ENCODE data around the gene HMGB1.
"Not testable (repeated sequence)": the region's sequence is repeated elsewhere in the genome, so short reads cannot be mapped to it uniquely, and the experiment has no call there.

The HMGB1 gene

GRCh38 chr13:30466358-30466714 is 600 bp upstream of the HMGB1 start:
- DNase-seq (ENCODE audit: low read depth): no peak

GRCh38 chr13:30465343-30465592 is 468 bp downstream of the HMGB1 start:
- DNase-seq (ENCODE audit: low read depth): no peak

GRCh38 chr13:30464496-30465342 is 1.0 kb downstream of the HMGB1 start:
- no peak for DNase-seq (ENCODE audit: low read depth)

- no peak for DNase-seq (ENCODE audit: low read depth)
Measured at GRCh38 chr13:30463787-30464495, 1.8 kb downstream of the HMGB1 start.

- not testable (repeated sequence) for DNase-seq (ENCODE audit: low read depth)
Measured at GRCh38 chr13:30461279-30462066, 4.3 kb downstream of the HMGB1 start.

- DNase-seq (ENCODE audit: low read depth): no peak
Measured at GRCh38 chr13:30457306-30457891, 8.3 kb downstream of the HMGB1 start.

GRCh38 chr13:30456290-30456689 is 9.4 kb downstream of the HMGB1 start:
- no peak for DNase-seq (ENCODE audit: low read depth)

- no peak for DNase-seq (ENCODE audit: low read depth)
Measured at GRCh38 chr13:30454991-30455390, 10.7 kb downstream of the HMGB1 start.

- no peak for DNase-seq (ENCODE audit: low read depth)
Measured at GRCh38 chr13:30453727-30454126, 12.0 kb downstream of the HMGB1 start.

GRCh38 chr13:30451476-30451875 is 14.3 kb downstream of the HMGB1 start:
- DNase-seq (ENCODE audit: low read depth): not testable (repeated sequence)

GRCh38 chr13:30450066-30450465 is 15.7 kb downstream of the HMGB1 start:
- DNase-seq (ENCODE audit: low read depth): no peak

- DNase-seq (ENCODE audit: low read depth): no peak
Measured at GRCh38 chr13:30448441-30448840, 17.3 kb downstream of the HMGB1 start.

GRCh38 chr13:30446126-30446500 is 19.6 kb downstream of the HMGB1 start:
- DNase-seq (ENCODE audit: low read depth): no peak

GRCh38 chr13:30443957-30444404 is 21.8 kb downstream of the HMGB1 start:
- DNase-seq (ENCODE audit: low read depth): no peak

- DNase-seq (ENCODE audit: low read depth): not testable (repeated sequence)
Measured at GRCh38 chr13:30443491-30443890, 22.2 kb downstream of the HMGB1 start.

GRCh38 chr13:30442926-30443325 is 22.8 kb downstream of the HMGB1 start:
- DNase-seq (ENCODE audit: low read depth): no peak

GRCh38 chr13:30440910-30441703 is 24.6 kb downstream of the HMGB1 start:
- DNase-seq (ENCODE audit: low read depth): no peak

GRCh38 chr13:30438286-30438685 is 27.4 kb downstream of the HMGB1 start:
- no peak for DNase-seq (ENCODE audit: low read depth)

GRCh38 chr13:30437177-30437576 is 28.6 kb downstream of the HMGB1 start:
- DNase-seq (ENCODE audit: low read depth): no peak

- no peak for DNase-seq (ENCODE audit: low read depth)
Measured at GRCh38 chr13:30435911-30436451, 29.8 kb downstream of the HMGB1 start.

- no peak for DNase-seq (ENCODE audit: low read depth)
Measured at GRCh38 chr13:30431269-30431940, 34.3 kb downstream of the HMGB1 start.
